Glomerular endothelial cell (primary cell): Measurements from ENCODE around the gene PRDM16. TPM values are rescaled to one million over a fixed set of nuclear protein-coding genes. Genes with fewer than 3 reads are reported as not detected.

ENCODE experiments used
- DNase-seq: peaks from one replicate; pipeline ENCODE4 v3.0.0-alpha.2; 2011; ENCODE audit warnings: low read depth, low spot score; ENCODE audit errors: extremely low read depth
- total RNA-seq: library from RNA; depleted of rRNA; stranded (reverse); fragments of >200 nt; gene quantifications from 2 replicates; pipeline ENCODE4 v1.2.3, GENCODE V29; 2015

Gene PRDM16
- total RNA-seq, 1 donor from 2014 or later: 0.12 TPM

- DNase-seq: no peak
Observed at GRCh38 chr1:3452866-3453175, 383.8 kb downstream of the PRDM16 start.

- DNase-seq: peak; percentile 20
Observed at GRCh38 chr1:3453203-3453761, 384.3 kb downstream of the PRDM16 start.

- no peak for DNase-seq
Observed at GRCh38 chr1:3453891-3454810, 385.1 kb downstream of the PRDM16 start, which contains the start of gene ARHGEF16. TSS of gene ARHGEF16 (plus strand) at chr1:3454665. CDS start at chr1:3463085, 8,420 bp downstream.

- no peak for DNase-seq
Observed at GRCh38 chr1:3454811-3455618, 386.0 kb downstream of the PRDM16 start.

- DNase-seq: no peak
Observed at GRCh38 chr1:3455670-3456448, 386.9 kb downstream of the PRDM16 start.

- no peak for DNase-seq
Observed at GRCh38 chr1:3456449-3456963, 387.5 kb downstream of the PRDM16 start.

- no peak for DNase-seq
Observed at GRCh38 chr1:3456964-3457909, 388.2 kb downstream of the PRDM16 start.

- no peak for DNase-seq
Observed at GRCh38 chr1:3457910-3458883, 389.2 kb downstream of the PRDM16 start.

GRCh38 chr1:3459051-3459908, 390.3 kb downstream of the PRDM16 start:
- no peak for DNase-seq

GRCh38 chr1:3459940-3460671, 391.1 kb downstream of the PRDM16 start:
- DNase-seq: no peak

- DNase-seq: no peak
Observed at GRCh38 chr1:3460672-3461131, 391.7 kb downstream of the PRDM16 start.

GRCh38 chr1:3461238-3461933, 392.4 kb downstream of the PRDM16 start:
- no peak for DNase-seq

- DNase-seq: no peak
Observed at GRCh38 chr1:3461934-3462275, 392.9 kb downstream of the PRDM16 start.

- DNase-seq: no peak
Observed at GRCh38 chr1:3462356-3463012, 393.5 kb downstream of the PRDM16 start.

GRCh38 chr1:3463013-3463385, 394.0 kb downstream of the PRDM16 start:
- no peak for DNase-seq
